HepG2 (cell line): ENCODE results near the gene LCN2. TPM values are rescaled to one million over a fixed set of nuclear protein-coding genes. Genes with fewer than 3 reads are reported as not detected.

Source experiments
- DBP ChIP-seq: sonication (generic); formaldehyde crosslinking; IDR thresholded peaks from 2 replicates; pipeline ENCODE4 v1.4.0; 2020; ENCODE audit warnings: missing genetic modification reagents; ENCODE audit errors: not compliant biosample characterization
- GATAD1 ChIP-seq: IDR thresholded peaks from 2 replicates; pipeline ENCODE4 v1.6.1; 2016; ENCODE audit warnings: missing genetic modification reagents, missing compliant biosample characterization
- HNRNPK ChIP-seq: fragments of 200-400 bp; formaldehyde crosslinking; IDR thresholded peaks from 2 replicates; pipeline ENCODE4 v1.6.1; 2018; ENCODE audit warnings: low read length, low read depth, moderate library complexity, mild to moderate bottlenecking; ENCODE audit not compliant: poor library complexity, severe bottlenecking
- MYNN ChIP-seq: sonication (generic); formaldehyde crosslinking; IDR thresholded peaks from 2 replicates; pipeline ENCODE4 v1.4.0; 2020; ENCODE audit warnings: mild to moderate bottlenecking, low read depth, missing genetic modification reagents
- POLR2AphosphoS5 ChIP-seq: IDR thresholded peaks from 2 replicates; pipeline ENCODE4 v1.6.1; 2012; ENCODE audit warnings: low read depth, low read length
- RERE ChIP-seq: IDR thresholded peaks from 2 replicates; pipeline ENCODE4 v1.6.1; 2016; ENCODE audit warnings: low read depth, missing genetic modification reagents, missing compliant biosample characterization
- THAP8 ChIP-seq: sonication (generic); formaldehyde crosslinking; IDR thresholded peaks from 2 replicates; pipeline ENCODE4 v1.5.1; 2020; ENCODE audit warnings: missing genetic modification reagents, mild to moderate bottlenecking, borderline replicate concordance
- THRA ChIP-seq: sonication (generic); formaldehyde crosslinking; IDR thresholded peaks from 2 replicates; pipeline ENCODE4 v1.4.0; 2020; ENCODE audit warnings: missing genetic modification reagents, borderline replicate concordance
- TOPORS ChIP-seq: sonication (generic); formaldehyde crosslinking; IDR thresholded peaks from 2 replicates; pipeline ENCODE4 v1.8.0; 2023; ENCODE audit warnings: mild to moderate bottlenecking, missing genetic modification reagents
- ZBTB49 ChIP-seq: sonication (generic); formaldehyde crosslinking; IDR thresholded peaks from 2 replicates; pipeline ENCODE4 v1.4.0; 2020; ENCODE audit warnings: missing genetic modification reagents, borderline replicate concordance
- polyA plus RNA-seq, 8 experiments: library from polyadenylated mRNA; depleted of rRNA in 3 of 8; stranded (reverse) in 7 of 8; unstranded in 1 of 8; fragments of >200 nt; fragmentation: Illumina TruSeq in 4 of 8; extraction: Trizol in 4 of 8; gene quantifications; 2 replicates each; pipeline versions ENCODE4 v1.2.1 to v1.2.3, GENCODE V29; 2011 to 2016; ENCODE audit warnings: low read depth in 4 of 8, missing spikeins in 1 of 8, mixed read lengths in 1 of 8; ENCODE audit not compliant: insufficient read depth in 1 of 8
- total RNA-seq, 5 experiments: library from RNA; depleted of rRNA; stranded (reverse); fragments of >200 nt; fragmentation: Illumina TruSeq; extraction: Trizol; gene quantifications; 2 replicates each; pipeline ENCODE4 v1.2.3, GENCODE V29; 2016; ENCODE audit warnings: low read depth in 1 of 5
- TF ChIP-seq, protein P1 (sequence below): sonication (generic); formaldehyde crosslinking; IDR thresholded peaks from 2 replicates; pipeline ENCODE4 v1.5.0; 2020; ENCODE audit warnings: missing genetic modification reagents
- TF ChIP-seq, protein P2 (sequence below): sonication (generic); formaldehyde crosslinking; IDR thresholded peaks from 2 replicates; pipeline ENCODE4 v1.4.0; 2020; ENCODE audit warnings: missing genetic modification reagents

Gene LCN2
- total and polyA plus RNA-seq, 2 of the 13 experiments (the other 11 are each of a cell fraction or from before 2014, with no cell fraction given): 0.38 to 1.4 TPM

GRCh38 chr9:128127990-128128835, 21.0 kb upstream of the LCN2 start (continued):
- no peak for TF ChIP-seq THRA
- TF ChIP-seq GATAD1 (CRISPR knock-in tag): peak; percentile 74
- TF ChIP-seq, protein P1, sequence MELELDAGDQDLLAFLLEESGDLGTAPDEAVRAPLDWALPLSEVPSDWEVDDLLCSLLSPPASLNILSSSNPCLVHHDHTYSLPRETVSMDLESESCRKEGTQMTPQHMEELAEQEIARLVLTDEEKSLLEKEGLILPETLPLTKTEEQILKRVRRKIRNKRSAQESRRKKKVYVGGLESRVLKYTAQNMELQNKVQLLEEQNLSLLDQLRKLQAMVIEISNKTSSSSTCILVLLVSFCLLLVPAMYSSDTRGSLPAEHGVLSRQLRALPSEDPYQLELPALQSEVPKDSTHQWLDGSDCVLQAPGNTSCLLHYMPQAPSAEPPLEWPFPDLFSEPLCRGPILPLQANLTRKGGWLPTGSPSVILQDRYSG (CRISPR knock-in tag): no peak
- no peak for TF ChIP-seq THAP8 (CRISPR knock-in tag)
- no peak for TF ChIP-seq MYNN
- TF ChIP-seq, protein P2, sequence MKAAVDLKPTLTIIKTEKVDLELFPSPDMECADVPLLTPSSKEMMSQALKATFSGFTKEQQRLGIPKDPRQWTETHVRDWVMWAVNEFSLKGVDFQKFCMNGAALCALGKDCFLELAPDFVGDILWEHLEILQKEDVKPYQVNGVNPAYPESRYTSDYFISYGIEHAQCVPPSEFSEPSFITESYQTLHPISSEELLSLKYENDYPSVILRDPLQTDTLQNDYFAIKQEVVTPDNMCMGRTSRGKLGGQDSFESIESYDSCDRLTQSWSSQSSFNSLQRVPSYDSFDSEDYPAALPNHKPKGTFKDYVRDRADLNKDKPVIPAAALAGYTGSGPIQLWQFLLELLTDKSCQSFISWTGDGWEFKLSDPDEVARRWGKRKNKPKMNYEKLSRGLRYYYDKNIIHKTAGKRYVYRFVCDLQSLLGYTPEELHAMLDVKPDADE: no peak
- no peak for TF ChIP-seq RERE (CRISPR knock-in tag)
- TF ChIP-seq POLR2AphosphoS5: peak; percentile 58
- TF ChIP-seq DBP (CRISPR knock-in tag): no peak
- TF ChIP-seq ZBTB49 (CRISPR knock-in tag): no peak
- no peak for TF ChIP-seq TOPORS (CRISPR knock-in tag)
- TF ChIP-seq HNRNPK: peak; percentile 35
